GM12891 (cell line): Measurements from ENCODE around the gene CERS6.

ENCODE experiments used
- DNase-seq: peaks from one replicate; pipeline ENCODE4 v3.0.0; 2011; ENCODE audit warnings: low spot score; ENCODE audit not compliant: insufficient read length
- FAIRE-seq: peaks from 2 replicates; lab custom pipeline; 2011; peaks lifted over from hg19 to GRCh38; lab: Jason Lieb, UNC
- PAX5 ChIP-seq: IDR thresholded peaks from 2 replicates; pipeline ENCODE4 v1.6.1; 2011; ENCODE audit warnings: low read length, moderate library complexity, mild to moderate bottlenecking; ENCODE audit not compliant: insufficient read depth, severe bottlenecking
- POLR2A ChIP-seq: IDR thresholded peaks from 2 replicates; pipeline ENCODE4 v1.6.1; 2011; ENCODE audit warnings: low read depth, low read length, control low read depth
- POLR2AphosphoS5 ChIP-seq: IDR thresholded peaks from 2 replicates; pipeline ENCODE4 v1.6.1; 2011; ENCODE audit warnings: low read depth, low read length, control low read depth
- POU2F2 ChIP-seq: IDR thresholded peaks from 2 replicates; pipeline ENCODE4 v1.6.1; 2011; ENCODE audit warnings: low read depth, mild to moderate bottlenecking, control low read depth, low read length, moderate library complexity
- SPI1 ChIP-seq: IDR thresholded peaks from 2 replicates; pipeline ENCODE4 v1.6.1; 2011; ENCODE audit warnings: low read depth, low read length, control low read depth
- TAF1 ChIP-seq: IDR thresholded peaks from 2 replicates; pipeline ENCODE4 v1.6.1; 2011; ENCODE audit warnings: low read depth, low read length, control low read depth

The CERS6 gene

DNA sequence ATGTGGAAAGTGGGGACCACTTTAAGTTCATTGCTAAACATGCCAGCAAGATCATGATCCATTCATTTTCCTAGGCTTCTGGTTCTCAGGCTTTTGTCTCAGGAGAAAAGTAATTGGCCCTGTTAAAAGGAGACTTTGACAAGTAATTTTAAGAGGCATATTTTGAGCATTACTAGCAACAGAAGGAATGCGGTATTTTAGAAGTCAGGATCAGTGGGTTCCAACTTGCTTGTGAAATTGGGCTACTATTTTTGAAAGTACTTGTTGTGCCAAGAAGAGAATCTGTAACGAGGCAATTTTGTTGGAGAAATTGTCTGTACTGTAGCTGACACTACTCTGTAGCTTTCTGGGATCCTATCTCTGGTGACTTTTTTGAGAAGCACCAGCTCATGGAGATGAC is 59.4 kb downstream of the CERS6 start:
- no peak for DNase-seq

DNA sequence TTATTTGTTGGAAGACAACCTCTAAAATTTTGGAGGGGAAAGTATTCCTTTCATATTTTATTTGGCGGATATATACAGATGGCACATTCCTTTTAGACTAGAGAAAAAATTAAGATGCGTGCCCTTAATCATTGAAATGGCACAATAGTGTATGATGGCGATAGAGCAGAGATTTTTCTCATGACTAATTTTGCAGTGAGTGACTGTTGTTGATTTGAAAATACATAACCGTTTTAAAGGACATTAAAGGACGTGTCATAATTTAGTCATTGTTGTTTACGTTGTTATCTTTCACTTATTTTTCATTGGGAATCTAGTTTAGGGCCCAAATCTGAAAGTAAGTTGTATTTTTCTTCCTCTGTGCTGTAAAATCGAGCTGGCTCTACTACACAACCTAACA is 61.7 kb downstream of the CERS6 start:
- TF ChIP-seq POU2F2 (no peak), POLR2A (no peak), POLR2AphosphoS5 (no peak), SPI1 (no peak), PAX5 (no peak), TAF1 (no peak)
- FAIRE-seq, result no peak
- no peak for DNase-seq

More for the DNA sequence above, 59.4 kb downstream of the CERS6 start:
- no peak for TF ChIP-seq PAX5
- FAIRE-seq, result no peak

DNA sequence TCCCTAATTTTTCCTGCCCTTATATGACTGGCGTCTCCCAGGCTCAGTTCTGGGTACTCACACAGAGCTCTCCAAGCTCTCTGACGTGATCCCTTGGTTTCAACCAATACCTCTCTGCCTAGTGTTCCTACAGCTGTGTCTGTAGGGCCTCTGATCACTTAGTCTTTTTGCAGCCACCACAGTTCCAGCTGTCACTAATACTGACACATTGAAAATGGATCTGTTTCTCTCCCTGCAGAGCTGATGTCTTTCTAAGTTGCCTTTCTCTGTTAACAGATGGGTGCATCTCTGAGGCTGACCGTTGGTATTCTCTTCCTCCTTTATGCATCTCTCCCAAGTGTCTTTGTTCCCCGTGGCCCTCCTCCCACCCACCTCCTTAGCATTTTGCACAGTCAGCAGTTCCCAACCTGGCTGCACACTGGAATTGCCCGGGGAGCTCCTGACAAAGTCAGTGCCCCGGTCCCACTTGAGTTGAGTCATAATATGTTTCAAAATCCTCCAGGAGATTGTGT is 62.5 kb downstream of the CERS6 start:
- TF ChIP-seq POLR2A, result no peak
- TF ChIP-seq POLR2AphosphoS5, result no peak
- DNase-seq, result no peak
- no peak for FAIRE-seq

DNA sequence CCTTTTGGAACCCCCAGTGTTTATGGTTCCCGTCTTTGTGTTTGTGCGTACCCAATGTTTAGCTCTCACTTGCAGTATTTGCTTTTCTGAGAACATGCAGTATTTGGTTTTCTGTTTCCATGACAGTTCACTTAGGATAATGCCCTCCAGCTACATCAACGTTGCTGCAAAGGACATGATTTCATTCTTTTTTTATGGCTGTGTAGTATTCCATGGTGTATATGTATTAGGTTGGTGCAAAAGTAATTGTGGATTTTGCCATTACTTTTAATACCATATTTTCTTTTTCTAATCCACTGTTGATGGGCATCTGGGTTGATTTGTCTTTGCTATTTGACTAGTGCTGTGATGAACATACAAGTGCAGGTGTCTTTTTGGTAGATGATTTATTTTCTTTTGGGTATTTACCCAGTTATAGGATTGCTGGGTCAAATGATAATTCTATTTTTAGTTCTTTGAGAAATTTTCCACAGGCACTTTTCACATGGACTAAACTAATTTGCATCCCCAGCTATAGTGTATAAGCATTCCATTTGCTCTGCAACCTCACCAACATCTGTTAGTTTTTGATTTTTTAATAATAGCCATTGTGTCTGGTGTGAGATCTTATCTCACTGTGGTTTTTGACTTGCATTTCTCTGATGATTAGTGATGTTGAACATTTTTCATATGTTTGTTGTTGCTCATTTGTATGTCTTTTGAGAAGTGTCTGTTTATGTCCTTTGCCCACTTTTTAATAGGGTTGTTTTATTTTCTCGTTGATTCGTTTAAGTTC is 63.6 kb downstream of the CERS6 start:
- no peak for FAIRE-seq
- no peak for DNase-seq
- no peak for TF ChIP-seq SPI1
- TF ChIP-seq POU2F2, result no peak
- no peak for TF ChIP-seq TAF1
- no peak for TF ChIP-seq PAX5
- no peak for TF ChIP-seq POLR2A
- TF ChIP-seq POLR2AphosphoS5, result no peak

DNA sequence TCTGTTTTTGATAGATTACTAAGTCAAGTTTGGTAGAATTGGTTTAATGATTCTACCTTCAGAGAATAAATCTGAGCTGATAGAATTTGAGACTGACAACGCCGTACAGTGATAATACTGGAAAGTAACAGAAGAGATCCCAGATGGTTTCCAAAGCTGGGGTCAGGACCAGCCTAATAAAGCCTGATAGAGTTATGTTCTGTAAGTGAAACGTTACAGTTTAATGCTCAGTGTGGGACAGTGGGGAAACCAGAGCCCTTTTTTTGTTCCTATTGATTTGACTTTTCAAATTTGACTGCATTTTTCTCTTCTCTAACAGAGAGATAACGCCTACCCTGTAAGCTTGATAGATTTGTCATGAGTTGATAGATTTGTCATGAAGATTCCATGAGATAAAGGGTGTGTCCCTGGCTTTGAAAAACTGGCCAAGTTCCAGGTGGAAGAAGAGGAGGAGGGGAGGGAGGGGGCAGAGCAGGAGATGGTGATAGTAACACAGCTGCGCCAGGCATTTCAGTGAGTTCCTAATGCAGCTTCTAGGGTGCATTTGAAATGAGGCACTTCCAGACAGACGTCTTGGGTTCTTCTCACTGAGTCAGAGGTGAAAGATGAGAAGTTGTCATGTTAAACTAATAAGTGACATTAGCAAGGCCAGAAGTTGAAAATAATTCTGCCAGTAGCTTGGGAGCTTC is 65.1 kb downstream of the CERS6 start:
- TF ChIP-seq POU2F2 (no peak), TAF1 (no peak), SPI1 (no peak), POLR2A (no peak), PAX5 (no peak), POLR2AphosphoS5 (no peak)
- DNase-seq (no peak), FAIRE-seq (no peak)

DNA sequence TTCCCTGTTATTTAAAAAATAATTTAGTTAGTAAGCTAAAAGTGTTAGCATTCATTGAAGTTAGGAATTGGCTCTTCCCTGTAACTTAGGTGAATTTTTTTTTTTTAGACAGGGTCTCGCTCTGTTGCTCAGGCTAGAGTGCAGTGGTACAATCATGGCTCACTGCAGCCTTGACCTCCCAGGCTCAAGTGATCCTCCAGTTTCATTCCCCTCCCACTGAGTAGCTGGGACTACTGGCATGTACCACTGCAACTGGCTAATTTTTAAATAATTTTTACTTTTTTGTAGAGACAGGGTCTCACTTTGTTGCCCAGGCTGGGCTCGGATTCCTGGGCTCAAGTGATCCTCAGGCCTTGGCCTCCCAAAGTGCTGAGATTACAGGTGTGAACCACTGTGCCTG is 66.4 kb downstream of the CERS6 start:
- no peak for TF ChIP-seq TAF1
- no peak for TF ChIP-seq POLR2A
- no peak for TF ChIP-seq POU2F2
- no peak for TF ChIP-seq SPI1
- TF ChIP-seq POLR2AphosphoS5, result no peak
- no peak for TF ChIP-seq PAX5
- DNase-seq (no peak), FAIRE-seq (no peak)

DNA sequence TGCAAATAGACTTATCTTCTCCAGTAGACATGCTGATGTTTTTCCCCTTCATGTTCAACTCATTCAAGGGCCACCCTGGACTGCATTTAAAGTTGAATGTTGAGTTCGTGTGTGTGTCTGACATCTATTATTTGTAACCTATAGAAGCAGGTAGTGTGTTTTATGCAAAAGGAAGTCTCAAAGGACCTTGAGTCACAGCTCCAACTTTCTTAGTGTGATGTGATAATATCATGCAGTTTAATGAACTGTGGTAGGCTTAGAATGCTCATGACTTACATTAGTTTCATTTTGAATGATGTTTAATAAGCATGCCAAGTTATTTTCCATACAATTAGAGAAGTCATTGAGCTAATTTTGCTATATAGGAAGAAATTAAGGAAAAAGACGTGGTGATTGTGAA is 67.9 kb downstream of the CERS6 start:
- TF ChIP-seq POLR2AphosphoS5 (no peak), PAX5 (no peak), TAF1 (no peak), POU2F2 (no peak)
- no peak for FAIRE-seq
- no peak for DNase-seq

DNA sequence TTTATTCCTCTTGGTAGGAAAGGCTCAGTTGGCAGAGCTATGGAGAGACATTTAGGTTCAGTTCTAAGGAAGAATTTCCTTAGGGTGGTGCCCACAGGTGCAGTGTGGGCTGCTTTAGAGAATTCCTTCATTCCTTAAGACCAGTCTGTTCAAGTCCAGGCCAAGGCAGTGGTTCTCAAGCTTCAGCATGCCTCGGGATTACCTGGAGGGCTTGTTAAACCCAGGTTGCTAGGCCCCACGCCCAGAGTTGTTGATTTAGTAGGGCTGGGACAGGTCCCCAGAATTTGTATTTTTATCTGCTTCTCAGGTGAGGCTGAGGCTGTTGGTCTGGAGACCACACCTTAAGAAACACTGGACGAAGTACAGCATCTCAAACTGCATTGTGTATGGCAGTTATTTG is 68.9 kb downstream of the CERS6 start:
- TF ChIP-seq POLR2AphosphoS5 (no peak), POLR2A (no peak), SPI1 (no peak), PAX5 (no peak), TAF1 (no peak), POU2F2 (no peak)
- DNase-seq (no peak), FAIRE-seq (no peak)

DNA sequence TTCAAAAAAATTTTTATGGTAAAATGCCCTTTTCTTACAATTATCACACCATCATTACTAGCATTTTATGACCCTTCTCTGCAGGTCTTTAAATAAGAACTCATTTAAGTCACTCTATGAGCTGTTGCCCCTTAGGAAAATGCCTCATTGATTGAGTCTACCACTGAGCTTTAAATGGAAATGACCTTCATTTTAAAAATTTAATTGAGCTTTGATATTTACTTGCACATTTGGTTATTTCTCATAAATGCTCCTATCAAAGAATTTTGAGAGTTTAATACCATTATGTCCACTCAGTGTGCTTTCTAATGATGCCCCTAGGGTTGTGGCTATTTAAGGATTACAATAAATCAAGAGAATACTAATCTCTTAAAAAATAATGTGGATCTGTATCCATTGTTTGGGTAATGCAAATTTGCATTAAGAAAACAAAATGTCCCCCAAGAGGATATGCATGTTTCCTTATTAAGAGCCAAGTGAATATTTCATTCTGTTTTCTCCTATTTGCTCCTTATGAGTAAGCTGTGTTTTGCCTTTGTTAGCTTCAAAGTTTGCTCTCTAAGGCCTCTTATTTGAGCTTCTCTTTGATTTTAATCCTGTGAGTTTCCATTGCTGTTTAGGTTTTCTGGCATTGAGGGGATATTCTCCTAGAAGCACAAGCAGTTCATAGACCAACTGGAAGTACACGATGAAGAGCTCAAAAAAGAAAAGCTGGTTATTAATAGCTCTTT is 69.8 kb downstream of the CERS6 start:
- no peak for FAIRE-seq
- TF ChIP-seq TAF1, result no peak
- DNase-seq, result no peak

DNA sequence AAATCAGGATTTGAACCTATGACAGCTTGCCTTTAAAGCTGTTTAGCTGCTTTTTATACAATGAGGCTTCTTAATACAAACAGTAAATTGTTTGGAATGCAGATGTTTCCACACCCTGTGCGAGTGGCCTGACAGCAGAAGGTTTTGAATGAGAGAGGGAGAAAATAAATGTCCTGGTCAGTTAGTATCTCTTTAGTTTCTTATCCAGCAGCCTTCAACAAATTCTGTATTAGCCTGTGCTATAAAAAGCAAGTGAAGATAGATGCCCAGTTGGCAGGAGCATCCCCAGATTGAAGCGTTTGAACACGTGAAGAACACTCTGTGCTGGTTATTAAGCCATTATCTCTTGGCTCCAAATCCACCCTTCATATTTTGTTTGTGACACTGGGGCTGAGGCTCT is 70.6 kb downstream of the CERS6 start:
- FAIRE-seq, result no peak
- TF ChIP-seq TAF1 (no peak), POLR2A (no peak), SPI1 (no peak), POU2F2 (no peak), PAX5 (no peak), POLR2AphosphoS5 (no peak)
- no peak for DNase-seq
